Epithelial cell of esophagus (primary cell): ENCODE results near the gene SHMT2.
"Not testable (repeated sequence)": the region's sequence is repeated elsewhere in the genome, so short reads cannot be mapped to it uniquely, and the experiment has no call there.

Experiments used
- DNase-seq: peaks from one replicate; pipeline ENCODE4 v3.0.0; 2010; ENCODE audit warnings: low read depth
- H3K4me3 ChIP-seq: 2 replicates; pipeline ENCODE4 v1.5.1; 2011; ENCODE audit warnings: mild to moderate bottlenecking, low read length, control low read depth
- TF ChIP-seq, protein P1 (sequence below): IDR thresholded peaks from 2 replicates; pipeline ENCODE4 v1.5.1; 2011; ENCODE audit warnings: low read depth, mild to moderate bottlenecking, low read length, control low read depth, inconsistent platforms; ENCODE audit not compliant: insufficient read depth; ENCODE audit errors: missing control alignments

Gene SHMT2

DNA sequence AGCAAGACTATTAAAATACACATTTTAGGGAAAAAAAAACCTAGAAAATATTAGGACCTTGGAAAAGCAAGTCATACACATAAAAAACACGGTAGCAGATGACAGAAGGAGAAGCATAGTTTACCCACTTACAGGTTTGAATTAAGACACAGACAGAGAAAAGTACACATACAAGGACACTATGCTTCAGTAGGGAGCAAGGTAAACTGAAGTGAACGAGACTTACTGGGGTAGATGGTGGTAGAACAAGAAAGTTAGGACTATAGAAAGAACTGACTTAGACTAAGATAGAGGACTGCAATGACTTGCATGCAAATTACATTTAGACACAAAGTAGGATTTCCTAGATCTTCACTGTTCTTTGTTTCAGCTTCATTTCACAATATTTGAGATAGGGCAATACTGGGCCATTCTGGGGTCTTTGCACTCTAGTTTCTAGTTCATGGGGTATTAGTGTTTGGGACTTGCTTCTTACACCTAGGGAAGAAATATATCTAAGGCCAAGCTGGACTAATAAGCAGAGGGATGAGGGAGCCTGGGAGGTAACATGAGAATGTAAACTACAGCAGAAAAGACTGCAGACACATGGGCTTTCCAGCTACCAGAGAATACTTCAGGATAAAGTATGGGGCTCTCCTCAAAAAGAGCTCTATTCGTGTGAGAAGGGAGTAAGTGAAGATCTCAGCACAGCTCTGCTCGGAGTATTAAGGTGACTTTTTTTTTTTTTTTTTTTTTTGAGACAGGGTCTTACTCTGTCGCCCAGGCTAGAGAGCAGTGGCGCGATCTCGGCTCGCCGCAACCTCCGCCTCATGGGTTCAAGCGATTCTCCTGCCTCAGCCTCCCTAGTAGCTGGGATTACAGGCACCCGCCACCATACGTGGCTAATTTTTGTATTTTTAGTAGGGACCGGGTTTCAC lies 49.2 kb downstream of the SHMT2 start:
- TF ChIP-seq, protein P1, sequence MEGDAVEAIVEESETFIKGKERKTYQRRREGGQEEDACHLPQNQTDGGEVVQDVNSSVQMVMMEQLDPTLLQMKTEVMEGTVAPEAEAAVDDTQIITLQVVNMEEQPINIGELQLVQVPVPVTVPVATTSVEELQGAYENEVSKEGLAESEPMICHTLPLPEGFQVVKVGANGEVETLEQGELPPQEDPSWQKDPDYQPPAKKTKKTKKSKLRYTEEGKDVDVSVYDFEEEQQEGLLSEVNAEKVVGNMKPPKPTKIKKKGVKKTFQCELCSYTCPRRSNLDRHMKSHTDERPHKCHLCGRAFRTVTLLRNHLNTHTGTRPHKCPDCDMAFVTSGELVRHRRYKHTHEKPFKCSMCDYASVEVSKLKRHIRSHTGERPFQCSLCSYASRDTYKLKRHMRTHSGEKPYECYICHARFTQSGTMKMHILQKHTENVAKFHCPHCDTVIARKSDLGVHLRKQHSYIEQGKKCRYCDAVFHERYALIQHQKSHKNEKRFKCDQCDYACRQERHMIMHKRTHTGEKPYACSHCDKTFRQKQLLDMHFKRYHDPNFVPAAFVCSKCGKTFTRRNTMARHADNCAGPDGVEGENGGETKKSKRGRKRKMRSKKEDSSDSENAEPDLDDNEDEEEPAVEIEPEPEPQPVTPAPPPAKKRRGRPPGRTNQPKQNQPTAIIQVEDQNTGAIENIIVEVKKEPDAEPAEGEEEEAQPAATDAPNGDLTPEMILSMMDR, result no peak
- no peak overlapping the region for H3K4me3 ChIP-seq
- no peak for DNase-seq

DNA sequence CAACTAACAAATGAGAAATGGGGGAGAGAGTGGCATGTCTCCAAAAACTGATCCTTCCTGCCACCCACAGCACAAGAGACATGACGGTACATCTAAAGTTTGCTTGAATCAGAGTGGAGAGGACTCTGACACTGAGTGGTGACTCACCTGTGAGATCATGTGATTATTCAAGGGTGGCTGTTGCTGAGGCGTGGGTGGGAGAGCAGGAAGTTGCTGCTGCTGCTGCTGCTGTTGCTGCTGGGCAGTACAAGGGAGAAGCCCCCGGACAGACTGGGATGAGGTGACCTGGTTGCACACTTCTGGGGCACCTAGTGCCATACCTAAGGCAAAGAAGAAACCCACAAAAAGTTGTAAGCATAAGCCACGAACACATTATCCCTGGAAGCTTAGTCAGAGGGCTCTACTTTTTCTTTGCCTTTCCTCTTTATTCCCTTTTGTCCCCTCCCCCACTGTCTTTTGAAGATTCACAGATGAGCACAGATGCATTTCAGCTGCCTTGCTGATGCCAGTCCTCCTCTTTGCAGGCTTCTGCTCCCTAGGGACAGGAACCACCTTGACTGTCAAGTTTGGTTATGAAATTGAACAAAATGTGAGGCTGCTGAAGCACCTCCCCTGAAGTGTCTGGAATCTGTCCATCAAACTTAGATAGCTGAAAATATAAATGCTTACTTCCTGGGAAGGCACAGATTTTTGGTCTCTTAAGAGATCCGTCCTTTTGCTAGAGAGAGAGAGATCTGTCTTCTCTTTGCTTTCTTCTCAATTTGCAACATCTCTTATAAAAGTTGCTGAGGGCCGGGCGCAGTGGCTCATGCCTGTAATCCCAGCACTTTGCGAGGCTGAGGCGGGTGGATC lies 50.9 kb downstream of the SHMT2 start:
- no peak overlapping the region for H3K4me3 ChIP-seq
- TF ChIP-seq, protein P1, result no peak
- DNase-seq, result peak; percentile 95

DNA sequence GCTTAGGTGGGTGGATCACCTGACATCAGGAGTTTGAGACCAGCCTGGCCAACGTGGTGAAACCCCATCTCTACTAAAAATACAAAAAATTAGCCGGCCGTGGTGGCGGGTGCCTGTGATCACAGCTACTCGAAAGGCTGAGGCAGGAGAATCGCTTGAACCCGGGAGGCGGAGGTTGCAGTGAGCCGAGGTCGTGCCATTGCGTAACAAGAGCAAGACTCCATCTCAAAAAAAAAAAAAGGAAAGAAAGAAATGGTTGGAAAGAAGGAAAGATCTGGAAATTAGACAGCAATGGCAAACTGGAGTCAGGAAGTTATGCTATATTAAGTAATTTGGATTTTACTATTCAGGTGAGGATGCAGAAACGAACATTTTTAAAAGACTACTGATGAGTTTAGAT lies 52.6 kb downstream of the SHMT2 start:
- H3K4me3 ChIP-seq, DNase-seq: not testable (repeated sequence)
